ENCODE data around the gene MT1A. TPM values are rescaled to one million over a fixed set of nuclear protein-coding genes. Genes with fewer than 3 reads are reported as not detected.

Gene MT1A
- total and polyA plus RNA-seq, 10 of the 15 experiments (the other 5 are each of a cell fraction or from before 2014, with no cell fraction given), result not detected

GRCh38 chr16:56606071-56606475 is 32.4 kb upstream of the MT1A start:
- in situ Hi-C loops (cut with MboI), result no loop called here
- no peaks in the 10 kb centered on the region for H4K20me1 ChIP-seq (ENCODE audit: control insufficient read depth, insufficient read depth)

More at GRCh38 chr16:56606071-56606475, 32.4 kb upstream of the MT1A start:
- DNase-seq (ENCODE audit: low read depth, low spot score) (no peak), ATAC-seq (no peak), FAIRE-seq (no peak)
- no peaks in the 10 kb centered on the region for H3K9me3 ChIP-seq (replicated peaks; ENCODE audit: control insufficient read depth, insufficient read depth, low read length)
- ChIA-PET SMC1A (ENCODE audit: uncharacterized antibody, unreplicated experiment) (interaction anchor here (0.6 to 1.4 kb wide), 3 partner anchors 17 to 96 kb away, joined by 3 to 5 read pairs (median 3); partner anchors contain the start of gene MT3), CTCF (interaction anchor here (1.2 to 10.0 kb wide), 4 partner anchors 29 to 96 kb away, joined by 3 to 77 read pairs (median 12); no protein-coding TSS in a partner anchor), POLR2A (no interaction called here), RAD21 (ENCODE audit: unreplicated experiment) (interaction anchor here (0.9 to 4.9 kb wide), 3 partner anchors 24 to 95 kb away, joined by 3 to 44 read pairs (median 3); no protein-coding TSS in a partner anchor)
- no peak overlapping the region for H3K9ac ChIP-seq (ENCODE audit: control insufficient read depth, insufficient read depth, low read length)
- H3K4me2 ChIP-seq (ENCODE audit: control insufficient read depth, insufficient read depth), result no peak overlapping the region
- H2AFZ ChIP-seq (ENCODE audit: control insufficient read depth, low read depth, low read length), result no peak overlapping the region
- H3K79me2 ChIP-seq (ENCODE audit: control insufficient read depth, insufficient read depth, low read length), result no peaks in the 10 kb centered on the region
- H3K4me3 ChIP-seq, result no peak overlapping the region
- TF ChIP-seq RAD51 (IDR thresholded peaks at IDR 0.05) (no peak), MTA2 (IDR thresholded peaks at IDR 0.05; ENCODE audit: low read depth) (no peak), GABPA (IDR thresholded peaks at IDR 0.05; ENCODE audit: low read depth) (no peak), FOXM1 (IDR thresholded peaks at IDR 0.05; ENCODE audit: low read depth, low read length) (no peak), ZSCAN29 (IDR thresholded peaks at IDR 0.05) (no peak), FOXK2 (IDR thresholded peaks at IDR 0.05) (no peak), BCL3 (IDR thresholded peaks at IDR 0.05; ENCODE audit: borderline replicate concordance, insufficient read depth, low read depth, low read length, poor library complexity, severe bottlenecking) (no peak), ZNF622 (IDR thresholded peaks at IDR 0.05) (no peak), ZZZ3 (IDR thresholded peaks at IDR 0.05; ENCODE audit: control insufficient read depth, insufficient read length, low read depth) (no peak), CEBPZ (IDR thresholded peaks at IDR 0.05; ENCODE audit: low read depth, low read length) (no peak), ZNF24 (IDR thresholded peaks at IDR 0.05) (no peak)
- no TSS peak for BruUV-seq (replicated peaks)
- no peak overlapping the region for H3K27ac ChIP-seq (ENCODE audit: control insufficient read depth, insufficient read depth)
- H3K4me1 ChIP-seq (ENCODE audit: control insufficient read depth, insufficient read depth, low read length), result peaks cover 21% of the 10 kb centered on the region
- intact Hi-C loops (cut with micrococcal nuclease; ENCODE audit: unreplicated experiment), result no loop called here
- WGBS (ENCODE audit: insufficient coverage, insufficient replicate concordance, low lambda C conversion rate, missing lambda C conversion rate), result 74% methylated on average over 3 of the region's 3 CpGs
- H3K27me3 ChIP-seq (replicated peaks in 1 of 2; ENCODE audit: control insufficient read depth in 2 of 2, insufficient read depth in 2 of 2, low read length in 1 of 2), result no peaks in the 10 kb centered on the region; a peak in 2 of 4 replicates
- no peaks in the 10 kb centered on the region for H3K36me3 ChIP-seq (ENCODE audit: control insufficient read depth in 2 of 2, insufficient read depth in 2 of 2, low read length in 1 of 2)

Measured in GM12878 (cell line).